Caco-2 (cell line): ENCODE measurements around the gene POLA1. TPM values are rescaled to one million over a fixed set of nuclear protein-coding genes. Genes with fewer than 3 reads are reported as not detected.

Experiments
- BruUV-seq: library from RNA; stranded (reverse); fragments of 400-500 nt; replicated peaks from 2 replicates; lab custom pipeline; 2021; lab: Mats Ljungman, UMichigan
- CTCF ChIA-PET: fragments of 300-600 bp; sonication (Branson Sonifier 250); formaldehyde crosslinking; loops from one replicate; lab custom pipeline; 2022; ENCODE audit warnings: antibody characterized with exemption; lab: Charles Lee
- POLR2A ChIA-PET: fragments of 300-600 bp; sonication (Branson Sonifier 250); formaldehyde crosslinking; loops from one replicate; lab custom pipeline; 2022; ENCODE audit warnings: antibody characterized with exemption; lab: Charles Lee
- DNase-seq, 2 experiments: peaks; one replicate each; pipeline versions ENCODE4 v3.0.0 to v3.0.0-alpha.2; 2020 to 2022
- H3K27me3 ChIP-seq: replicated peaks from 2 replicates; pipeline ENCODE4 v1.6.0; 2011; ENCODE audit warnings: low read length; ENCODE audit not compliant: control insufficient read depth, insufficient read depth
- H3K36me3 ChIP-seq: 2 replicates; pipeline ENCODE4 v1.5.1; 2011; ENCODE audit warnings: low read length; ENCODE audit not compliant: control insufficient read depth, insufficient read depth
- H3K4me1 ChIP-seq: fragments of 250-450 bp; sonication (Bioruptor Pico); 2 replicates; pipeline ENCODE4 v1.5.1; 2020; ENCODE audit warnings: mild to moderate bottlenecking
- H3K4me3 ChIP-seq: 2 replicates; pipeline ENCODE4 v1.5.1; 2011; ENCODE audit warnings: low read depth, mild to moderate bottlenecking, control low read depth, low read length
- H3K9me3 ChIP-seq: fragments of 250-450 bp; sonication (Bioruptor Pico); 2 replicates; pipeline ENCODE4 v1.5.1; 2020; ENCODE audit warnings: mild to moderate bottlenecking, moderate library complexity
- H3K27ac Mint-ChIP-seq: one replicate; pipeline ENCODE4 v1.8.0; 2022; ENCODE audit warnings: mixed read lengths; ENCODE audit not compliant: unreplicated experiment
- H3K27me3 Mint-ChIP-seq: one replicate; pipeline ENCODE4 v1.8.0; 2022; ENCODE audit warnings: mixed read lengths; ENCODE audit not compliant: insufficient read depth, unreplicated experiment
- H3K36me3 Mint-ChIP-seq: one replicate; pipeline ENCODE4 v1.8.0; 2022; ENCODE audit warnings: mild to moderate bottlenecking, mixed read lengths; ENCODE audit not compliant: insufficient read depth, unreplicated experiment
- H3K4me1 Mint-ChIP-seq: one replicate; pipeline ENCODE4 v1.8.0; 2022; ENCODE audit warnings: low read depth, mixed read lengths; ENCODE audit not compliant: unreplicated experiment
- H3K4me3 Mint-ChIP-seq: one replicate; pipeline ENCODE4 v1.8.0; 2022; ENCODE audit warnings: mild to moderate bottlenecking, moderate library complexity, mixed read lengths; ENCODE audit not compliant: unreplicated experiment
- H3K9me3 Mint-ChIP-seq: one replicate; pipeline ENCODE4 v1.8.0; 2022; ENCODE audit warnings: mixed read lengths; ENCODE audit not compliant: unreplicated experiment
- intact Hi-C: fragments of 100-400 bp; cut with micrococcal nuclease; formaldehyde crosslinking; loops from one replicate; pipeline ENCODE4 v1.10.0; 2022; ENCODE audit not compliant: unreplicated experiment
- total RNA-seq: library from RNA; stranded (reverse); gene quantifications from 2 replicates; pipeline ENCODE4 v1.2.3, GENCODE V29; 2022
- TF ChIP-seq, protein P1 (sequence below), 2 experiments: fragments of 200-600 bp in 1 of 2; IDR thresholded peaks; 1 replicate in 1 of 2; 2 replicates in 1 of 2; pipeline versions ENCODE4 v1.5.1 to v1.8.0; 2011 to 2022; ENCODE audit warnings: antibody characterized with exemption in 1 of 2, control low read depth in 1 of 2, inconsistent platforms in 1 of 2, low read depth in 1 of 2, low read length in 1 of 2, mild to moderate bottlenecking in 1 of 2, moderate library complexity in 1 of 2; ENCODE audit not compliant: insufficient read depth in 1 of 2, severe bottlenecking in 1 of 2, unreplicated experiment in 1 of 2

The POLA1 gene
- total RNA-seq, 1 experiment from 2014 or later, result 23.5 TPM

DNA sequence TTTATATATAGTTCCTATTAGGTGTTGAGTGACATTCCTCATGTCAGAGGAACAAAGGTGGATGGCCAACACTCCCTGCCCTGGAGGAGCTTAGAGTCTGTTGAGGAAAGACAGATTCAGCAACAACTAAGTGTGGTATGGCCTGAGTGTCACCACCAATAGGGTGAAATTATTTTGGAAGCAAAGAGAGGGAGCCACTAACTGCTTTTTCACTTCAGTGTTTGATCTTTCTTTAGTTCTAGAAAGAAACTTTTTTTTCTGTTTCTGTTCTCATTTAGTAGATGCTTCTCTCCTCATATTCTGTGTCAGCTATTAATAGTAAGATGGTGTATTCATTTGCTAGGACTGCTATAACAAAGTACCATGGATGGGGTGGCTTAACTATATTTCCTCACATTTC is 240.6 kb downstream of the POLA1 start:
- TF ChIP-seq, protein P1, sequence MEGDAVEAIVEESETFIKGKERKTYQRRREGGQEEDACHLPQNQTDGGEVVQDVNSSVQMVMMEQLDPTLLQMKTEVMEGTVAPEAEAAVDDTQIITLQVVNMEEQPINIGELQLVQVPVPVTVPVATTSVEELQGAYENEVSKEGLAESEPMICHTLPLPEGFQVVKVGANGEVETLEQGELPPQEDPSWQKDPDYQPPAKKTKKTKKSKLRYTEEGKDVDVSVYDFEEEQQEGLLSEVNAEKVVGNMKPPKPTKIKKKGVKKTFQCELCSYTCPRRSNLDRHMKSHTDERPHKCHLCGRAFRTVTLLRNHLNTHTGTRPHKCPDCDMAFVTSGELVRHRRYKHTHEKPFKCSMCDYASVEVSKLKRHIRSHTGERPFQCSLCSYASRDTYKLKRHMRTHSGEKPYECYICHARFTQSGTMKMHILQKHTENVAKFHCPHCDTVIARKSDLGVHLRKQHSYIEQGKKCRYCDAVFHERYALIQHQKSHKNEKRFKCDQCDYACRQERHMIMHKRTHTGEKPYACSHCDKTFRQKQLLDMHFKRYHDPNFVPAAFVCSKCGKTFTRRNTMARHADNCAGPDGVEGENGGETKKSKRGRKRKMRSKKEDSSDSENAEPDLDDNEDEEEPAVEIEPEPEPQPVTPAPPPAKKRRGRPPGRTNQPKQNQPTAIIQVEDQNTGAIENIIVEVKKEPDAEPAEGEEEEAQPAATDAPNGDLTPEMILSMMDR (IDR thresholded peaks at IDR 0.05; ENCODE audit: insufficient read depth in 1 of 2, low read depth in 1 of 2, low read length in 1 of 2, severe bottlenecking in 1 of 2, unreplicated experiment in 1 of 2), result no peak
- Histone ChIP-seq H3K27me3 (no peaks in the 10 kb centered on the region), H3K9me3 (no peaks in the 10 kb centered on the region), H3K4me3 (no peak overlapping the region), H3K36me3 (no peaks in the 10 kb centered on the region), H3K4me1 (no peaks in the 10 kb centered on the region)
- no TSS peak for BruUV-seq
- POLR2A ChIA-PET, result no interaction called here
- Mint-ChIP-seq H3K9me3 (no peaks in the 10 kb centered on the region), H3K4me1 (no peaks in the 10 kb centered on the region), H3K36me3 (no peaks in the 10 kb centered on the region), H3K4me3 (no peak overlapping the region), H3K27ac (no peak overlapping the region), H3K27me3 (no peaks in the 10 kb centered on the region)
- DNase-seq, result no peak
- intact Hi-C loops, result no loop called here
- CTCF ChIA-PET, result no interaction called here

- no peaks in the 10 kb centered on the region for H3K4me1 Mint-ChIP-seq
- no peaks in the 10 kb centered on the region for H3K36me3 Mint-ChIP-seq
- no peak for DNase-seq
- no peak overlapping the region for H3K4me3 Mint-ChIP-seq
- H3K27ac Mint-ChIP-seq, result no peak overlapping the region
- ChIA-PET CTCF (no interaction called here), POLR2A (no interaction called here)
- BruUV-seq, result no TSS peak
- Histone ChIP-seq H3K4me3 (no peak overlapping the region), H3K4me1 (no peaks in the 10 kb centered on the region), H3K27me3 (no peaks in the 10 kb centered on the region), H3K36me3 (no peaks in the 10 kb centered on the region), H3K9me3 (no peaks in the 10 kb centered on the region)
- intact Hi-C loops, result no loop called here
- H3K27me3 Mint-ChIP-seq, result no peaks in the 10 kb centered on the region
- H3K9me3 Mint-ChIP-seq, result no peaks in the 10 kb centered on the region
- TF ChIP-seq, protein P1 (IDR thresholded peaks at IDR 0.05; ENCODE audit: insufficient read depth in 1 of 2, low read depth in 1 of 2, low read length in 1 of 2, severe bottlenecking in 1 of 2, unreplicated experiment in 1 of 2), result no peak
Observed at GRCh38 chrX:24945009-24945408, 251.3 kb downstream of the POLA1 start.

DNA sequence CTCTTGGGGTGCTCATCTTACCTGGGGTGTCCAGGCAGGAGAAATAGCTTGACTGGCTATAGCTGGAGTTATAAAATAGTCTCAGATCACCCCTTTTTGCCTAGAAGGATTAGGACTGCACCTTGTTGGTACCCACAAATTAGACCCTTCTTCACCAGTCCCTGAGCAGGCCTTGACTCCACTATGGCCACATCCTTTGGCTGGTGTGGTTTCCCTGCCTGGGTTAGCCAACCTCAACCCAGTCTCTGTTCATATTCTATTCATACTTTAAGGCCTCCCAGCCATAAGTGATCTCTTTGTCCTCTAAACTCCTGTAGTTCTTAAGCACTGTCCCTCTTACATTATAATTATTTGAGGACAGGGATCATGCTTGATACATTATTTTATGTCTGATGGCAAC is 252.7 kb downstream of the POLA1 start:
- no peaks in the 10 kb centered on the region for H3K36me3 Mint-ChIP-seq
- Histone ChIP-seq H3K36me3 (no peaks in the 10 kb centered on the region), H3K4me3 (no peak overlapping the region), H3K27me3 (no peaks in the 10 kb centered on the region), H3K9me3 (no peaks in the 10 kb centered on the region), H3K4me1 (no peaks in the 10 kb centered on the region)
- H3K27me3 Mint-ChIP-seq, result no peaks in the 10 kb centered on the region
- no peaks in the 10 kb centered on the region for H3K4me1 Mint-ChIP-seq
- ChIA-PET POLR2A (no interaction called here), CTCF (no interaction called here)
- TF ChIP-seq, protein P1 (IDR thresholded peaks at IDR 0.05; ENCODE audit: insufficient read depth in 1 of 2, low read depth in 1 of 2, low read length in 1 of 2, severe bottlenecking in 1 of 2, unreplicated experiment in 1 of 2), result no peak
- intact Hi-C loops, result no loop called here
- no peak overlapping the region for H3K4me3 Mint-ChIP-seq
- no TSS peak for BruUV-seq
- H3K9me3 Mint-ChIP-seq, result no peaks in the 10 kb centered on the region
- H3K27ac Mint-ChIP-seq, result no peak overlapping the region
- DNase-seq, result no peak
